Muscle layer of duodenum (tissue), 2 donors: ENCODE data around the gene DGKI.

ENCODE experiments used
- H3K27ac ChIP-seq: one replicate; pipeline ENCODE4 v1.7.0; 2013; ENCODE audit warnings: mild to moderate bottlenecking, low read length
- H3K27me3 ChIP-seq: one replicate; pipeline ENCODE4 v1.7.0; 2013; ENCODE audit warnings: low read depth, mild to moderate bottlenecking, control low read depth, low read length
- H3K36me3 ChIP-seq, 2 donors: one replicate each; pipeline ENCODE4 v1.7.0; 2013; ENCODE audit warnings: low read length in 2 of 2, control low read depth in 1 of 2, mild to moderate bottlenecking in 1 of 2; ENCODE audit not compliant: insufficient read depth in 2 of 2, control insufficient read depth in 1 of 2
- H3K4me1 ChIP-seq, 2 donors: one replicate each; pipeline ENCODE4 v1.7.0; 2013; ENCODE audit warnings: low read length in 2 of 2, mild to moderate bottlenecking in 2 of 2, control low read depth in 1 of 2, moderate library complexity in 1 of 2; ENCODE audit not compliant: insufficient read depth in 2 of 2, control insufficient read depth in 1 of 2
- H3K4me3 ChIP-seq, 2 donors: one replicate each; pipeline ENCODE4 v1.7.0; 2013; ENCODE audit warnings: low read length in 2 of 2, low read depth in 1 of 2, mild to moderate bottlenecking in 1 of 2
- H3K9me3 ChIP-seq, 2 donors: one replicate each; pipeline ENCODE4 v1.7.0; 2013; ENCODE audit warnings: low read length in 2 of 2, control low read depth in 1 of 2, mild to moderate bottlenecking in 1 of 2; ENCODE audit not compliant: control insufficient read depth in 1 of 2
- donor health status: healthy.

Gene DGKI

DNA sequence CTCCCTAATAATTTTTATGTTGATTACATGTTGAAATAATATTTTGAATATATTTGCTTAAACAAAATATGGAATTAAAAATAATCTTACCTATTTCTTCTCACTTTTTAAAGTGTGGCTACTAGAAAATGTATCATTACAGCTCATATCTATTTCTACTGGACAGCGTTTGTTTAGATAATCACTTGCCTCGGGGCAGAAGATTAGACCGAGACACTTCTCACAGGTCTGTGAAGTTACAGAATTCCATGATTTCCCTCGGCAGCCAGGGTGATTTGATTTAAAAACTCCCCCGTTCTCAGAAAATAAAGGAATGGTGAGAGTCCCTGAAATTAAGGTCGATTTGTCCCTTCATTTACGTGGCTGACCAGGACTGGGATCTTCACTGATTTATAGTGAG is 162.5 kb downstream of the DGKI start:
- Histone ChIP-seq H3K9me3 (no peaks in the 10 kb centered on the region), H3K4me3 (no peak overlapping the region), H3K36me3 (peaks cover 0 to 8% of the 10 kb centered on the region in 2 donors), H3K27me3 (no peaks in the 10 kb centered on the region), H3K27ac (no peak overlapping the region), H3K4me1 (no peaks in the 10 kb centered on the region)

DNA sequence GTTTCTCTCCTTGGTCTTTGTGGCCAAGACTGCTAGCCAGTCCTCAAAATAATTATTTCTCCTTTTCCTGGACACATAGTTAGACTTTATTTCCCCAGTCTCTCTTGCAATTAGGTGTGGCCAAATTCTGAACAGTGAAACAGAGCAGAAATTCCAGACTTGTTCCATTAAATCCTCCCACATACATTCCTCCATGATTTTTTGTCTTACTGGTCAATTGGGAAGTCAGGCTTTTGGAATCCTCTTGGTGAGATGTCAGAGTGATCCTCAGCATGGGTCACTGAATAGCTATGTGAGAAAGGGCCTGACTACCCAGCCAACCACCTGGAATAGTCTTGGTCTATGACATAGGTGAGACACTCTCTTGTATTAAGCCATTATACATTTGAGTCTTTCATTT is 164.2 kb downstream of the DGKI start:
- Histone ChIP-seq H3K4me3 (no peak overlapping the region), H3K27ac (no peak overlapping the region)

DNA sequence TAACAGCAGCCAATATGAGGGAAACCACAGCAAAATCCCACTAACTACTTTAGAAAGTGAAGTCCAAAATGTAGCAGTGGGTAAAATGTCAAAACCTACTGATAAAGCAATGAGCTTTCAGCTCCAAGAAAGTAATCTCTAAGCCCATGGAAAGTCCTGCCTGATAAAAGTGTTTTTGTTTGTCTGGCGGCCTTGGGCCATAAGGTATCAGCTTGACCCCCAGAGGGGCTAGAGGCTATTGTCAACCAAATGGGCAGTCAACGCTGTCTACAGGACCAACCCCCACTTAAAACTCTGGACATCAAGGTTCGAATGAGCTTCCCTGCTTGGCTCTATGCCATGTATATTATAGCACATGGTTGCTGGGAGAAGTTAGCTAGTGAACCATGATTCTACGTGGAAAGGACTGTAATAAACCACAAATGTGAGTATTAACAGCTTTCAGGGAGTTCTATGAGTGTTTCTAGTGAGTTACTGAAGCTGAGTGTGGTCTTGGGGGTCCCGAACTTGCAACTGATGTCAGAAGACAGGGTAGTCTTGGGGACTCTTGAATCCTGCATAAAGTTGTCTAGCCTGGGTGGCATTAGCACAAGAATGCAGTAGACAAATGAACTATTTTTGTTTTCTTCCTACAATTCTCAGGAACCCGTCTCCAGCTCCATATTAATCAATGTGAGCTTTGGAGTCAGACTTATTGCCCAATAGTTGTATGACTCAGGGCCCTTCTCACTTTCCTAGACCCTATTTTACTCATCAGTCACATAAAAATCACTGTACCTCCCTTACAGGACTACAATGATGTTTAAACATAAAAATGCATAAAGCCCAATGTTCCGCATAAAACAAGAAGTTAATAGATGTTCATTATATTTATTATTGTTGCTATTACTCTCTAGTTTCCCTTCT is 164.9 kb downstream of the DGKI start:
- Histone ChIP-seq H3K27ac (no peak overlapping the region), H3K36me3 (peaks cover 0 to 8% of the 10 kb centered on the region in 2 donors), H3K4me3 (no peak overlapping the region), H3K9me3 (no peaks in the 10 kb centered on the region), H3K27me3 (no peaks in the 10 kb centered on the region), H3K4me1 (no peaks in the 10 kb centered on the region)

More for the DNA sequence above, 164.2 kb downstream of the DGKI start:
- Histone ChIP-seq H3K4me1 (no peaks in the 10 kb centered on the region), H3K9me3 (no peaks in the 10 kb centered on the region), H3K36me3 (peaks cover 0 to 8% of the 10 kb centered on the region in 2 donors), H3K27me3 (no peaks in the 10 kb centered on the region)

DNA sequence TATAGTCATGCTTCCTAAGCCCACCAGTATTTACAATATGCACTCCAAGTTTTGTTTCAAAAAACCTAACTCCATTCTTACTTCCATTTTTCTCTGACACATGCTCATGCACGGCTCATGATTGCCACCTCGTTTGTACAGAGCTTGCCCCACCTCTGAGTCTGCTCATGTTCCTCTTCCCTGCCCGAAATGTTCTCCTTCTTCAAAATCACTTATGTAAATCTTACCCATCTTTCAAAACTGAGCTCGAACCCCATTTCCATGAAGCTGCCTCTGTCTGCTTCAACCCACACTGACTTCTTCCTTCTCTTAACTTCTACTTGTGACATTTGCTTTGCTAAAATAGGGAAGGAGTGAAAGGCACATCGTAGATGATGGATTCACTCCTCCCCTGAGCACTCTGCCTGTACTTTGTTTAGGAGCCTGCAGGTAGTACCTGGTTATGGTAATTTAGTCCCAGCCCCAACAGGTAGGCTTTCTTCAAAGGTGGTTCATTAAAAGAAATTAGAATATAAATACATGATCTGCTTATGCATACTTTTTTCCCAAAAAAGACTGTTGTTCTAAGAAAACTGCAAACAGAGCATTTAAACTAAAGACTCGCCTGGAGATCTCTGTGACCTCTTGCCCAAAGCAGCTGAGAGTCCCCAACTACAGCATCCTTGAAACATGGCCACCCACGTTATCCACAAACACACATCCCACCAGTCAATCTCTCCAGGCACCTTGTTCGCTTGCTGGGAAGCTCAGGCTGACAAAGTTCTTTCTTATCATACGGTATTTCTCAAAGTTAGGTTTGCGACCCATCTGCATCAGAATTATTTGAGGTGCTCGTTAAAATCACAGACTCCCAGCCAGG is 172.0 kb downstream of the DGKI start:
- Histone ChIP-seq H3K4me3 (no peak overlapping the region), H3K4me1 (no peaks in the 10 kb centered on the region), H3K27ac (no peak overlapping the region), H3K36me3 (no peaks in the 10 kb centered on the region), H3K27me3 (no peaks in the 10 kb centered on the region), H3K9me3 (no peaks in the 10 kb centered on the region)

DNA sequence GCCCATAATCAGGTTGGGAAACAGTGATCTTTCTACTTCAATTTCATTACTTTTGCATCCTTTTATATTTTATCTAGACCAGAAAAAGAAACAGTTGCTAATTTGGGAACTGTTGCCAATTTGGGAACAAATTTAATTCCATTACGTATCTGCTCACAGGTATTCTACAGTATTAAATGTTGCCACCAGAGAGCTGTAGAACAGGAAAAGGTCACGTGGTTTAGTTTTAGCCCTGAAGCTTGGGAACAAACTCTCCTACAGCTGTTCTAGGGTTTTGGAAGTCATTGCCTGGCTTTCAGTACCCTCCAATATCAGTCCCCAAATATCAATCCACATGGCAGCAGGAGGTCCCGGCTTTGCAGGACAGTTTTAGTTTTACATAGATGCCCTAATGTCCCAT is 172.7 kb downstream of the DGKI start:
- H3K4me1 ChIP-seq = no peaks in the 10 kb centered on the region
- no peak overlapping the region for H3K27ac ChIP-seq
- H3K27me3 ChIP-seq = no peaks in the 10 kb centered on the region
- no peak overlapping the region for H3K4me3 ChIP-seq
- H3K9me3 ChIP-seq = no peaks in the 10 kb centered on the region
- no peaks in the 10 kb centered on the region for H3K36me3 ChIP-seq

DNA sequence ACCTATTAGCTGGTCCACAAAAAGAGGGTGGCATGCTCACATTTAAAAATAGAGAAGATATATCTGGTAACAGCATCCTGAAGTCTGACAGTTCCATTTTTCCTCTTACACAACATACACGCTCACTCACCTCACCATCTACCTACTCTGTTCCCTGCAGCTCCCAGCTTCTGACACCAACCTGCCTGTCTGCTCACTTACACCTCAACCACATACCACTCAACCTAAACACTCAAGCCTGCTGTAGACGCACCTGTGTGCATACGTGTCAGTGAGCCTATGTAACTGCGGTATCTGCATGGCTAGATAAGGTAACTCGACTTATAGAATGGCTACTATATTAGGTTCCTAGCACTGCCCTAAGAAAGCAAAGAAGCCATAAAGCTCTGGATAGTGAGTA is 174.9 kb downstream of the DGKI start:
- no peaks in the 10 kb centered on the region for H3K27me3 ChIP-seq
- H3K9me3 ChIP-seq = no peaks in the 10 kb centered on the region
- no peak overlapping the region for H3K27ac ChIP-seq
- no peak overlapping the region for H3K4me3 ChIP-seq
- H3K4me1 ChIP-seq = no peaks in the 10 kb centered on the region
- peaks cover 0 to 3% of the 10 kb centered on the region in 2 donors for H3K36me3 ChIP-seq

DNA sequence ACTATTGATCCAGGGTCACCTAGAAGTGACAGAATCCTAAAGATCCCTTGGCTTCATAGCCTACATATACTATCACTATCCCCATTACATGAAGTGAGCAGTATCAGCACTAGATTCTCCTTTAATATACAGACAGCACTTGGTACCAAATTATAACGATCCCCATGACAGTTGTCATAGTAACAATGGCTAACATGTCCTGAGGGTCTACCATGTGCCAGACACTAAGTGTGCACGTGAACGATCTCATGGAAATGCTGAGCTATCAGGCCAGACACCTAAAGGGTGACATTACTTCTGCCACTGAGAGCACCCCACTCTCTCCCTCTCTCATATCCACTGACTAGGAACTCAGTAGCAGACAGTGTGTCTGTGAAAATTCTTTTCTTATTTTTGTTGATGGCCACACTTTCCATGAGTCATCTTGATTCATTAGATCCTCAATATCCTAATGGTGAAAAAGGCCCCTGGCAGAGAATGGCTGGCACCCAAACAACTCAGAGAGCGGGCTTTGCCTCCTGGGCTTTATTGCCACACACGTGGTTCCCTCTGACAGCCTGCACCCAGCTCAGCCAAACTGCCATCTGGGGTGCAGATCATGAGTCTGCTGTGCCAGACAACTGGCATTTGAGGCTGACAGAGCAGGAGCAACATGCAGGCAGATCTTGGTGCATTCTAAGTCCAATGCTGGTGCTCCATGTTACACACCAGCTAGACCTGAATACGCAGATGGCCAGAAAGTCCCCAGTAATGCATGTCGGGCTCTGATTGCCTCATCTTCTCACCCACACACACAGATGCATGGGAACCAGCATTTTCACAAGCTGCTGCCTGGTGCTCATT is 176.3 kb downstream of the DGKI start:
- Histone ChIP-seq H3K36me3 (peaks cover 0 to 3% of the 10 kb centered on the region in 2 donors), H3K4me1 (no peaks in the 10 kb centered on the region), H3K27me3 (no peaks in the 10 kb centered on the region), H3K9me3 (no peaks in the 10 kb centered on the region), H3K4me3 (no peak overlapping the region), H3K27ac (no peak overlapping the region)

DNA sequence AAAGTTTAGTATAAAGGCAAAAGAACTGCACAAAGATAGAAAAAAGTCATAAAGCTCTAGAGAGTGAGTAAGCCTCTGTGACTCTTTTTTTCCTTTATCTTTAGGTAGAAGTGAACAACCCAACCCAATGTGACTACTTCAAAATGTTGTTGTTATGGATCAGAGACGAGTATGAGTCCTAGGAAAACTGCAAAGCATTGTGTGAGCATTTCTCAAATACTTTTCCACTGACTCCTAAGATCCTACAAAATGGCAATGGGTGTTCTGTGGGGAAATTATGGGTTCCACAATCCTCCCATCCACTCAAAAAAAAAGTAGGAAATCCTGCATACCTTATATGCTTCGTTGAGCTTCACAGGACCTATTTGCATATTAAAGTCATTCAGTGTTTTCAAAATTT is 177.1 kb downstream of the DGKI start:
- no peak overlapping the region for H3K27ac ChIP-seq
- H3K36me3 ChIP-seq = peaks cover 0 to 3% of the 10 kb centered on the region in 2 donors
- no peak overlapping the region for H3K4me3 ChIP-seq
- no peaks in the 10 kb centered on the region for H3K4me1 ChIP-seq
- no peaks in the 10 kb centered on the region for H3K9me3 ChIP-seq
- H3K27me3 ChIP-seq = no peaks in the 10 kb centered on the region

DNA sequence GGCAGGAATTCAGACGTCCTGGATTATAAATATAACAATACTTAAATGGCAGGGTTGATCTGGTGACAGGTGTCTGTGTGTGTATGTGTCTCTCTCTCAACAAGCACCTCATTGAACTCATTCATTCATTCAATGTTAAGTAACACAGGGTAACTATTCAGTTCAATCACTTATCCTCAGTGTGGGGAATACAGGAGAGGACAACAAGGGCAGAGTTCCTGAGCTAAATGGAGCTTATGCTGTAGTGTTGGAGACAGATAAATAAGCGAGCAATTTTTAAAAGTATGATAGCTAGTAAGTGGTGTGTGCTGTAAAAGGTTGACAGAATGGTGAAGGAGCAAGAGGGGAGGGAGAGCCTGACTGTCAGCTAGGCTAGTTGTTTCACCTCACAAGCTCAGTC is 178.4 kb downstream of the DGKI start:
- H3K27me3 ChIP-seq = no peaks in the 10 kb centered on the region
- H3K36me3 ChIP-seq = peaks cover 0 to 3% of the 10 kb centered on the region in 2 donors
- no peaks in the 10 kb centered on the region for H3K4me1 ChIP-seq
- no peaks in the 10 kb centered on the region for H3K9me3 ChIP-seq
- H3K27ac ChIP-seq = no peak overlapping the region
- H3K4me3 ChIP-seq = no peak overlapping the region

DNA sequence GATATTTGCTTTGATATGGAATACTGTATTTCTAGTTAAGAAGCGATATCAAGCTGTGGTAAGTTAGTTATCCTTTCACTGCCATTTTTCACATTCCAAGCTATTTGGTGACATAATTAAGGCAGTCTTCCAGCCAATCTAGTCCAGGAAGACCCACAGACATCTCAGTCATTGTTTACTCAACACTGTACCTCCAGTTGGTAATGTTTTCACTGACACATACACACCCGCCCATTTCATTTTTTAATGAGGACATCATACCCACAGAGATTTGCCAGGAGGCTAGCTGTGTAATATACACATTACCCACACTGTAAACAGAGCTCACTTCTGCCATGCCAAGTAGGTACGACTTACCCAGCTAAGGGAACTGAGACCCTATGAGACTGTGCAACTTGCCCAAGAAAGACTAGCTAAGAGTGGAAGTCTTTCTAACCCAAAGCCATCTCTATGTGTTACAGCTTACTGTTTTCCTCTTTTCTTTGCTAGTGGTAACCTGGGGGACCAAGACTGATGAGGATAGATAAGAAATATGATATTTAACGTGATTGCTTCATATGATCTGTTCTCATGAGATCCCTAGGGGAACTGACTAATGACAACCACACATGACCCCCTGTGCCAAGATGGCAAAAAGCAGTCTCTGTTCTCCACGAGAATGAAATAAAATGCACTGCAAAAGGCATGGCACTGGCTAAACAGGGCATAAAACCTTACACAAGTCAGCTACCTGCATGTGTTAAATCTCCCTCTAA is 179.0 kb downstream of the DGKI start:
- H3K36me3 ChIP-seq = peaks cover 0 to 3% of the 10 kb centered on the region in 2 donors
- no peak overlapping the region for H3K4me3 ChIP-seq
- H3K27me3 ChIP-seq = no peaks in the 10 kb centered on the region

More for the DNA sequence above, 179.0 kb downstream of the DGKI start:
- H3K4me1 ChIP-seq = no peaks in the 10 kb centered on the region
- no peak overlapping the region for H3K27ac ChIP-seq
- no peaks in the 10 kb centered on the region for H3K9me3 ChIP-seq
